ENCODE data around the gene ACAD8.

The ACAD8 gene

GRCh38 chr11:134253188-134253993, at the start of gene ACAD8, which contains the start of gene THYN1:
TSS of gene ACAD8 (plus strand) at chr11:134253568. CDS start at chr11:134253601, 33 bp downstream.
TSS of gene THYN1 (minus strand) at chr11:134253352. CDS start at chr11:134252882, 470 bp downstream.
- H3K27ac ChIP-seq (ENCODE audit: low read depth in 2 of 2, low read length in 2 of 2): peak within 1 kb of the TSS; percentile 4 to 73
- no peaks in the 10 kb centered on the region for H3K9me3 ChIP-seq (ENCODE audit: control insufficient read depth in 2 of 2, low read length in 2 of 2)
- H3K27me3 ChIP-seq (ENCODE audit: control insufficient read depth in 2 of 2, insufficient read depth in 2 of 2, low read length in 2 of 2): no peaks in the 10 kb centered on the region
- H3K36me3 ChIP-seq (ENCODE audit: control insufficient read depth in 2 of 2, insufficient read depth in 2 of 2, low read length in 2 of 2): peaks cover 17 to 25% of the 10 kb centered on the region in 2 donors
- H3K4me1 ChIP-seq (ENCODE audit: control insufficient read depth in 2 of 2, insufficient read depth in 2 of 2, low read length in 2 of 2): peaks cover 8 to 13% of the 10 kb centered on the region in 2 donors
- H3K9ac ChIP-seq (ENCODE audit: low read depth in 1 of 2, low read length in 2 of 2): peak within 1 kb of the TSS; percentile 82 to 89
- peak within 1 kb of the TSS; percentile 83 to 100 for H3K4me3 ChIP-seq (ENCODE audit: low read length in 2 of 2)

DNA sequence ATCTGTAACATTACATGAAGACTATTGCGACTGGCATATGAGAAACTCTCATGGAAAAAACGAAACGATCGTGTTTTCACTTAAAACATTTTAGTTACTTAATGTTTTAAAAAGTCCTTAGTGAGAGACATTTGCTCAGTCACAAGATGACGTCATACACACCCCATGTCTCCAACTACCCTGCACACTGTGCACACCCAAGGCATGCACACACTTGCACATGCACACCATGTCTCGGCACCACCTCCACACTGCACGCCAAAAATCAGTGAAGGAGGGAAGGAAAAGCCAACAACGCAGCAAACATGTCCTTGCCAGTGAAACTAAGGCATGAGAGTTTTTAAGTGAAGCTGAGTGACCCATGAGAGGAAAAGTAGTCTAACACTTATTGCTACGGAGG, 47.6 kb upstream of the ACAD8 start:
- H3K4me1 ChIP-seq (ENCODE audit: control insufficient read depth in 2 of 2, insufficient read depth in 2 of 2, low read length in 2 of 2): no peaks in the 10 kb centered on the region
- peaks cover 33 to 40% of the 10 kb centered on the region in 2 donors for H3K36me3 ChIP-seq (ENCODE audit: control insufficient read depth in 2 of 2, insufficient read depth in 2 of 2, low read length in 2 of 2)
- H3K9me3 ChIP-seq (ENCODE audit: control insufficient read depth in 2 of 2, low read length in 2 of 2): no peaks in the 10 kb centered on the region
- no peak overlapping the region for H3K27ac ChIP-seq (ENCODE audit: low read depth in 2 of 2, low read length in 2 of 2)
- no peaks in the 10 kb centered on the region for H3K27me3 ChIP-seq (ENCODE audit: control insufficient read depth in 2 of 2, insufficient read depth in 2 of 2, low read length in 2 of 2)
- H3K9ac ChIP-seq (ENCODE audit: low read depth in 1 of 2, low read length in 2 of 2): no peak overlapping the region
- H3K4me3 ChIP-seq (ENCODE audit: low read length in 2 of 2): no peak overlapping the region

DNA sequence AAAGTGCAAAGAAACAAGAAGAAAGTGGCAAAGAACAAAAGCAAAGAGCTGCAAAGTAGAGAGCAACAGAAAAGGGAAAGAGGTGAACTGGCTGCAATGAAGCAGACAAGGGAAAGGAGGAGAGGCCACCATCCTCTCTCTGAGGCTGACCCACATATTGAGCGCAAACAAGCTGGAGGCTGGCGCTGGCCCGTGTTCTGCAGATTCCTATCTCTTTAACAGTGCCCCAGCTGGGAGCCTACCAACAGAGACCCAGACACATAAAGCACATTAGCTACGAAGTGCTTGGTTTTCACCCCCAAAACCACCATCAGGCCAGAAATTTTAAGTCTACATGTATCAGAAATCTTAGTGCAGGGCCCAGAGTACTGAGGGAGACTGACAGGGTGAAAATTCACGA, 47.2 kb upstream of the ACAD8 start:
- Histone ChIP-seq H3K9me3 (ENCODE audit: control insufficient read depth in 2 of 2, low read length in 2 of 2) (no peaks in the 10 kb centered on the region), H3K4me1 (ENCODE audit: control insufficient read depth in 2 of 2, insufficient read depth in 2 of 2, low read length in 2 of 2) (no peaks in the 10 kb centered on the region), H3K27me3 (ENCODE audit: control insufficient read depth in 2 of 2, insufficient read depth in 2 of 2, low read length in 2 of 2) (no peaks in the 10 kb centered on the region), H3K27ac (ENCODE audit: low read depth in 2 of 2, low read length in 2 of 2) (no peak overlapping the region), H3K9ac (ENCODE audit: low read depth in 1 of 2, low read length in 2 of 2) (no peak overlapping the region), H3K36me3 (ENCODE audit: control insufficient read depth in 2 of 2, insufficient read depth in 2 of 2, low read length in 2 of 2) (peaks cover 33 to 38% of the 10 kb centered on the region in 2 donors), H3K4me3 (ENCODE audit: low read length in 2 of 2) (no peak overlapping the region)

DNA sequence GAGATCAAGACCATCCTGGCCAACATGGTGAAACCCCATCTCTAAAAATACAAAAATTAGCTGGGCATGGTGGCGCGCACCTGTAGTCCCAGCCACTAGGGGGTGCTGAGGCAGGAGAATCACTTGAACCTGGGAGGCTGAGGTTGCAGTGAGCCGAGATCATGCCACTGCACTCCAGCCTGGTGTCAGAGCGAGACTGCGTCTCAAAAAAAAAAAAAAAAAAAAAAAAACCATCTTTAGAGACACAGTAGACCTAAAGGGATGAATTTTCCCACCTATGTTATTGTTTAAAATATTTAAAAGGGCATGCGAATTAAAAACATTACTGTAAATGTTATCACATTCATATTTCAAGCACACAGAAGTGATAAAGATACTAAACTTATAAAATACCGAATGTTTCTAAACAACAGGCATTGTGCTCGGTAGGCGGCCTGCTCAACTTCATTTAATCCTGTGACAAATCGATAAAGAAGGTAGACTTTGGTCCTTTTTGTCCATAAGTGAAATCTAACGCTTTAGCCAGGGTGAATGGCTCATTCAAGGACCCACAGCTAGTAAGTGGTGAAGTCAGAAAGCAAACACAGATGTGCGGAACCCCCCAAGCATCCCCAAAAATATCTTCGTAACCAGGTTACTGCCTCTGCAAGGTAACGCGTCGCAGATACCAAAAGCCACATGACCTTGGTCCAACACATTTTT, 45.7 kb upstream of the ACAD8 start:
- Histone ChIP-seq H3K9ac (ENCODE audit: low read depth in 1 of 2, low read length in 2 of 2) (no peak overlapping the region), H3K4me3 (ENCODE audit: low read length in 2 of 2) (no peak overlapping the region), H3K36me3 (ENCODE audit: control insufficient read depth in 2 of 2, insufficient read depth in 2 of 2, low read length in 2 of 2) (peaks cover 26 to 31% of the 10 kb centered on the region in 2 donors), H3K27ac (ENCODE audit: low read depth in 2 of 2, low read length in 2 of 2) (no peak overlapping the region), H3K4me1 (ENCODE audit: control insufficient read depth in 2 of 2, insufficient read depth in 2 of 2, low read length in 2 of 2) (no peaks in the 10 kb centered on the region), H3K9me3 (ENCODE audit: control insufficient read depth in 2 of 2, low read length in 2 of 2) (no peaks in the 10 kb centered on the region), H3K27me3 (ENCODE audit: control insufficient read depth in 2 of 2, insufficient read depth in 2 of 2, low read length in 2 of 2) (no peaks in the 10 kb centered on the region)

- peaks cover 9 to 15% of the 10 kb centered on the region in 2 donors for H3K36me3 ChIP-seq (ENCODE audit: control insufficient read depth in 2 of 2, insufficient read depth in 2 of 2, low read length in 2 of 2)
- H3K27me3 ChIP-seq (ENCODE audit: control insufficient read depth in 2 of 2, insufficient read depth in 2 of 2, low read length in 2 of 2): no peaks in the 10 kb centered on the region
- no peak overlapping the region for H3K9ac ChIP-seq (ENCODE audit: low read depth in 1 of 2, low read length in 2 of 2)
- H3K4me3 ChIP-seq (ENCODE audit: low read length in 2 of 2): no peak overlapping the region
- no peak overlapping the region for H3K27ac ChIP-seq (ENCODE audit: low read depth in 2 of 2, low read length in 2 of 2)
- H3K9me3 ChIP-seq (ENCODE audit: control insufficient read depth in 2 of 2, low read length in 2 of 2): no peaks in the 10 kb centered on the region
- H3K4me1 ChIP-seq (ENCODE audit: control insufficient read depth in 2 of 2, insufficient read depth in 2 of 2, low read length in 2 of 2): no peaks in the 10 kb centered on the region
Observed at GRCh38 chr11:134215836-134216235, 37.5 kb upstream of the ACAD8 start.

DNA sequence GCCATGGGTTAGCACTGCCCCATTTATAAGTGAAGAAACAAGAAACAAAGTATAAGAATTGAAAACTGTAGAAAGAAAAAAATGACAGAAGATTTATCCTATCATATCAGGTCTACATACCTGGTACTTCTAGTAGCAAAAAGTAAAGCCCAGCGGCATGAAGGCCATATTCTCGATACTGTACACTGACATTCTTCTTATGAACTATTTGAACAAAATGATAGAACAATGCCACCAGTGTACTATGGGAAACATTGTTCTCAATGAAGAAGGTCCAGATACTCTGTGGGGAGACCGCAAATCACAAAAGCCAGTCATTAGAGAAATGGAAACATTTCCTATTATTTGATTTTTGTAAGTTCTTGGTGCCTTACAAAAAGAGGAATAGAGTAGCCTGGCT, 36.6 kb upstream of the ACAD8 start:
- peaks cover 9 to 15% of the 10 kb centered on the region in 2 donors for H3K36me3 ChIP-seq (ENCODE audit: control insufficient read depth in 2 of 2, insufficient read depth in 2 of 2, low read length in 2 of 2)
- H3K9me3 ChIP-seq (ENCODE audit: control insufficient read depth in 2 of 2, low read length in 2 of 2): no peaks in the 10 kb centered on the region

DNA sequence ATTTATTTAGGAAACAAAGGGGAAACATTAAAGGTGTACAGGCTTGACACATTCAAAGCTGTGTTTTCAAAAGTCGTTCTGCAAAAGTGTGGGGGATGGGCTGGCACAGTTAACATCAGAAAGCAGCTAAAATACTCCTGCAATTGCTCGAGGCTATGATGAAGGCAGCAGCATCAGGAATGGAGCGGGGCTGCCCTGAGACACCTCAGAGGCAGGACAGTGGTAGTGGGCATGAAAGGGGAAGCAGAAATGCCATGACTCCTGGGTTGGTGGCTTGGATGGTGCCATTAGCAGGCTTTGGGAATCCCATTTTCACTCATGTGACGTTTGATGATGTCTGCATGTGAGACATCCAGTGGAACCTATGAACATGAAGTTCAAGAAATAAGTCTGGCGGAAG, 30.2 kb upstream of the ACAD8 start:
- Histone ChIP-seq H3K4me3 (ENCODE audit: low read length in 2 of 2) (peak overlapping the region; percentile 98 to 99), H3K4me1 (ENCODE audit: control insufficient read depth in 2 of 2, insufficient read depth in 2 of 2, low read length in 2 of 2) (peaks cover 22 to 24% of the 10 kb centered on the region in 2 donors), H3K27ac (ENCODE audit: low read depth in 2 of 2, low read length in 2 of 2) (no peak overlapping the region), H3K9ac (ENCODE audit: low read depth in 1 of 2, low read length in 2 of 2) (peak overlapping the region; percentile 20 to 21), H3K36me3 (ENCODE audit: control insufficient read depth in 2 of 2, insufficient read depth in 2 of 2, low read length in 2 of 2) (peaks cover 4 to 8% of the 10 kb centered on the region in 2 donors), H3K9me3 (ENCODE audit: control insufficient read depth in 2 of 2, low read length in 2 of 2) (no peaks in the 10 kb centered on the region), H3K27me3 (ENCODE audit: control insufficient read depth in 2 of 2, insufficient read depth in 2 of 2, low read length in 2 of 2) (no peaks in the 10 kb centered on the region)

More for the DNA sequence above, 36.6 kb upstream of the ACAD8 start:
- Histone ChIP-seq H3K4me3 (ENCODE audit: low read length in 2 of 2) (no peak overlapping the region), H3K27me3 (ENCODE audit: control insufficient read depth in 2 of 2, insufficient read depth in 2 of 2, low read length in 2 of 2) (no peaks in the 10 kb centered on the region), H3K9ac (ENCODE audit: low read depth in 1 of 2, low read length in 2 of 2) (no peak overlapping the region), H3K27ac (ENCODE audit: low read depth in 2 of 2, low read length in 2 of 2) (no peak overlapping the region), H3K4me1 (ENCODE audit: control insufficient read depth in 2 of 2, insufficient read depth in 2 of 2, low read length in 2 of 2) (no peaks in the 10 kb centered on the region)

- Histone ChIP-seq H3K4me3 (ENCODE audit: low read length in 2 of 2) (peak within 1 kb of the TSS; percentile 98 to 99), H3K9ac (ENCODE audit: low read depth in 1 of 2, low read length in 2 of 2) (peak within 1 kb of the TSS; percentile 83 to 91), H3K36me3 (ENCODE audit: control insufficient read depth in 2 of 2, insufficient read depth in 2 of 2, low read length in 2 of 2) (peaks cover 2 to 3% of the 10 kb centered on the region in 2 donors), H3K27ac (ENCODE audit: low read depth in 2 of 2, low read length in 2 of 2) (peak within 1 kb of the TSS; percentile 97 to 98), H3K27me3 (ENCODE audit: control insufficient read depth in 2 of 2, insufficient read depth in 2 of 2, low read length in 2 of 2) (no peaks in the 10 kb centered on the region), H3K4me1 (ENCODE audit: control insufficient read depth in 2 of 2, insufficient read depth in 2 of 2, low read length in 2 of 2) (peaks cover 22 to 26% of the 10 kb centered on the region in 2 donors), H3K9me3 (ENCODE audit: control insufficient read depth in 2 of 2, low read length in 2 of 2) (no peaks in the 10 kb centered on the region)
Observed at GRCh38 chr11:134223836-134224709, 29.3 kb upstream of the ACAD8 start, which contains the start of the genes NCAPD3 and VPS26B. TSS of gene NCAPD3 (minus strand) at chr11:134223967. CDS start at chr11:134223926, 41 bp downstream. TSS of gene VPS26B (plus strand) at chr11:134224671. CDS start at chr11:134225123, 452 bp downstream.

DNA sequence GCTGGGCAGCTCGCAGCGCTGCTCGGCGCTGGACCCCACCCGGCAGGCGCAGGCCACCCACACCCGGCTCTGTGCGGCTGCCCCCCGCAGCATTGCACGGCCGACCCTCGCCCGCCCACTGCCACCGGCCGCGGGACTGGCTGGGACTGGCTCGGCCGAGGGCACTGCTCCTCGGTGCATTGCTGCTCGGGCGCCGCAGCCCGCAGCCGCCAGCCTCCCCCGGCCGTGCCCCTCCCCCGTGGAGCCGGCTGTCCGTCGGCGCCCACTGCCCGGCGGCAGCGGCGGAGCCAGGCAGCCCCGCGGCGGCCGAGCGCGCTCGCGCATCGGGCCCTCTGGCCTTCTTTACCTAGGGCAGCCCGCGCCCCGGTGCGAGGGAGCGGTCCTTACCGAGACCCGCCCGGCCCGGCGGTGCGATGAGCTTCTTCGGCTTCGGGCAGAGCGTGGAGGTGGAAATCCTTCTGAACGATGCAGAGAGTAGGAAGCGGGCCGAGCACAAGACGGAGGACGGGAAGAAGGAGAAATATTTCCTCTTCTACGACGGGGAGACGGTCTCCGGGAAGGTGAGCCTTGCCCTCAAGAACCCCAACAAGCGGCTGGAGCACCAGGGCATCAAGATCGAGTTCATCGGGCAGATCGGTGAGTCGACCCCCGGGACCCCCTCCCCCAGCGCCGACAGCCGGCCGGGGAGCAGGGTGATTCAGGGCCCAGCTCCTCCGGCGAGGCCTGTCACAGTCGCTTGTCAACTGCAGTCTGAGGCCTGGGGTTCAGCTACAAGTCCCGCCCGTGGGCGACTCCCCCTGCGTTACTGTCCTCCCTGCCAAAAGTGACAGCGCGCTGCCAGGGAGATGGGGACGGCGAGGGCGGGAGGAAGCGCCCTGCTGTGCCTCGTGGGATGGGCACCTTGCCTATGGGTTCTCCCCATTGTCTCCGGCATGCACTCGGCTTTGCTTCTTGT, 28.4 kb upstream of the ACAD8 start:
- Histone ChIP-seq H3K36me3 (ENCODE audit: control insufficient read depth in 2 of 2, insufficient read depth in 2 of 2, low read length in 2 of 2) (no peaks in the 10 kb centered on the region), H3K4me3 (ENCODE audit: low read length in 2 of 2) (peak overlapping the region; percentile 98 to 99), H3K27ac (ENCODE audit: low read depth in 2 of 2, low read length in 2 of 2) (peak overlapping the region; percentile 62 to 98), H3K4me1 (ENCODE audit: control insufficient read depth in 2 of 2, insufficient read depth in 2 of 2, low read length in 2 of 2) (peaks cover 22 to 26% of the 10 kb centered on the region in 2 donors), H3K27me3 (ENCODE audit: control insufficient read depth in 2 of 2, insufficient read depth in 2 of 2, low read length in 2 of 2) (no peaks in the 10 kb centered on the region), H3K9ac (ENCODE audit: low read depth in 1 of 2, low read length in 2 of 2) (peak overlapping the region; percentile 83), H3K9me3 (ENCODE audit: control insufficient read depth in 2 of 2, low read length in 2 of 2) (no peaks in the 10 kb centered on the region)
